Adrenal gland (tissue), 5 donors: ENCODE data around the gene RPL36.

ENCODE experiments used
- POLR2A ChIP-seq, 2 donors: fragments of 450-650 bp; IDR thresholded peaks; one replicate each; pipeline ENCODE4 v1.6.1; 2017; ENCODE audit warnings: antibody characterized with exemption in 2 of 2, mild to moderate bottlenecking in 2 of 2, moderate library complexity in 1 of 2
- TF ChIP-seq, protein P1 (sequence below), 6 experiments: fragments of 450-650 bp in 4 of 6; fragments of 200-600 bp in 2 of 6; sonication (generic) in 1 of 6; IDR thresholded peaks; 1 replicate in 5 of 6; 2 replicates in 1 of 6; pipeline versions ENCODE4 v1.5.1 to v1.8.0; 2016 to 2021; ENCODE audit warnings: antibody characterized with exemption in 6 of 6, mild to moderate bottlenecking in 2 of 6, moderate library complexity in 1 of 6
- donor health status: DM: no; HTN: no; CAD: no.

DNA sequence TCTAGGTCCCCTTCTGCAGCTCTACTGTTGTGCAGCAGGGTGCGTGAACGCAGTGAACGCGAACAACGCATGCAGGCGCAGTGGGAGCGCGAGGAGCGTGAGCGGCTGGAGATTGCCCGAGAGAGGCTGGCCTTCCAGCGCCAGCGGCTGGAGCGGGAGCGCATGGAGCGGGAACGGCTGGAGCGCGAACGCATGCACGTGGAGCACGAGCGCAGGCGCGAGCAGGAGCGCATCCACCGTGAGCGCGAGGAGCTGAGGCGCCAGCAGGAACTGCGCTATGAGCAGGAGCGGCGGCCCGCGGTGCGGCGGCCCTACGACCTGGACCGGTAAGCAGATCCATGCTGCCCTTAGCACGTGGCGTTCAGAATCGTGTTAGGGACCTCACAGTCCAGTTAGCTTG lies 28.6 kb upstream of the RPL36 start:
- TF ChIP-seq, protein P1, sequence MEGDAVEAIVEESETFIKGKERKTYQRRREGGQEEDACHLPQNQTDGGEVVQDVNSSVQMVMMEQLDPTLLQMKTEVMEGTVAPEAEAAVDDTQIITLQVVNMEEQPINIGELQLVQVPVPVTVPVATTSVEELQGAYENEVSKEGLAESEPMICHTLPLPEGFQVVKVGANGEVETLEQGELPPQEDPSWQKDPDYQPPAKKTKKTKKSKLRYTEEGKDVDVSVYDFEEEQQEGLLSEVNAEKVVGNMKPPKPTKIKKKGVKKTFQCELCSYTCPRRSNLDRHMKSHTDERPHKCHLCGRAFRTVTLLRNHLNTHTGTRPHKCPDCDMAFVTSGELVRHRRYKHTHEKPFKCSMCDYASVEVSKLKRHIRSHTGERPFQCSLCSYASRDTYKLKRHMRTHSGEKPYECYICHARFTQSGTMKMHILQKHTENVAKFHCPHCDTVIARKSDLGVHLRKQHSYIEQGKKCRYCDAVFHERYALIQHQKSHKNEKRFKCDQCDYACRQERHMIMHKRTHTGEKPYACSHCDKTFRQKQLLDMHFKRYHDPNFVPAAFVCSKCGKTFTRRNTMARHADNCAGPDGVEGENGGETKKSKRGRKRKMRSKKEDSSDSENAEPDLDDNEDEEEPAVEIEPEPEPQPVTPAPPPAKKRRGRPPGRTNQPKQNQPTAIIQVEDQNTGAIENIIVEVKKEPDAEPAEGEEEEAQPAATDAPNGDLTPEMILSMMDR (IDR thresholded peaks at IDR 0.05): no peak
- TF ChIP-seq POLR2A (IDR thresholded peaks at IDR 0.05): no peak
